Fibroblast of pulmonary artery (primary cell): ENCODE data around the gene SBF2.

Experiments used
- DNase-seq: peaks from one replicate; pipeline ENCODE4 v3.0.0-alpha.2; 2010; ENCODE audit warnings: low read depth
- H3K4me3 ChIP-seq: replicated peaks from 2 replicates; pipeline ENCODE4 v1.5.1; 2011; ENCODE audit warnings: low read depth, mild to moderate bottlenecking, control low read depth, low read length, moderate library complexity
- CTCF ChIP-seq: IDR thresholded peaks from 2 replicates; pipeline ENCODE4 v1.5.1; 2011; ENCODE audit warnings: mild to moderate bottlenecking, control low read depth, low read length, inconsistent platforms; ENCODE audit errors: missing control alignments

Gene SBF2

DNA sequence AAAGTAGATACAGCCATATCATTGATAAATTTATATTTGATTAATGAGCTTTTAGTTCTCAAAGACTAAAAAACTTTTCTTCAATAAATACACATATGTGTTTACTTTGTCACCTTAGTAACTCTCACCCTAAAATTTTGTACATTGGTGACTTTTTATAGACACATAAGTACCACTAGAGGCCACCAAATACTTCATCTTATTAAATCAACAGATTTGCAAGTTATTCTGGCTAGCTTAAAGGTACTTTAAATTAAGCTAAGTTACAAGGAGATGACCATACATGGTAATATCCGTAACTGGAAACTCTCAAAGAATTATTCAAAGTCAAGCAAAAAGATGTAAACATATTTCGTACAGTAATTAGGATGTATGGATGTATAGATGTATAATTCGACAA, 112.2 kb downstream of the SBF2 start:
- peak; percentile 35 for TF ChIP-seq CTCF
- peak; percentile 75 for DNase-seq
- H3K4me3 ChIP-seq, result no peak overlapping the region

DNA sequence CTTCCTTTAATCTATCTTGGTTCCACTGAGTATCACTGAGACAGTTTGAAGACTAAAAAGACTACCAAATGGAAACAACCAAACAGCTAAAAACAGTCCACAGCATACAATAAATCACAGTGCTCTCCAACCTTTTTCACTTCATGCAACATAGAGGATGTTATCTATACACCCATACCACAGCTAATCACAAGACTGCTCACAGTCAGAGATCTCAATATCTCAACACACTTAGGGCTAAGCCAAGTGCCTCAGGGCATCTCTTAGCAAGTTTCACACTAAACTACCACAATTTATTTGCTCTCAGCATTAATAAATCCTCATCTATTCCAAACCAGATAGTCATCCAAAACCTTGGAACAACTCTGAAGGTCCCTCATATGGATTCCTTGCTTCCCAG, 129.4 kb downstream of the SBF2 start:
- TF ChIP-seq CTCF, result no peak
- no peak for DNase-seq
- H3K4me3 ChIP-seq, result no peak overlapping the region

- TF ChIP-seq CTCF, result no peak
- DNase-seq, result no peak
- no peak overlapping the region for H3K4me3 ChIP-seq
These were observed 131.8 kb downstream of the SBF2 start for GRCh38 chr11:10162222-10162621.

DNA sequence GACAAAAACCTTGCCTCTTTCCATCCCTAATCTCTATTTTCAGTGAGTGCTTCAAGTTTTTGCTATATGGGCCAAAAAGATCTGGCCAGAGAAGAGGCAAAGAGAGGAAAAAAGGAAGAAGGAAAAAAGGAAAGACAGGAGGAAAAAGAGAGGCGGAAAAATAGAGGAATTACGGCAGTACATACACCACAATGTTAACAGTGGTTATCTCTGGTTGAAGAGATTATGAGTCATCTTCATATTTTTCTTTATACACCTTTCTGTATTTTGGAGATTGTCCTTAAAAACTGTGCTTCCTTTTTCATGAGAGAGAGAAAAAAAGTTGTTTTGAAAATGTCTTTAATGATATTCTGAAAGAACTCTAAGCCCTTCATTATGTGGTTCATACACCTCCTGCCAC, 133.7 kb downstream of the SBF2 start:
- H3K4me3 ChIP-seq, result no peak overlapping the region
- no peak for DNase-seq
- TF ChIP-seq CTCF, result no peak

GRCh38 chr11:10158461-10158860, 135.6 kb downstream of the SBF2 start:
- DNase-seq, result no peak
- no peak for TF ChIP-seq CTCF
- no peak overlapping the region for H3K4me3 ChIP-seq

DNA sequence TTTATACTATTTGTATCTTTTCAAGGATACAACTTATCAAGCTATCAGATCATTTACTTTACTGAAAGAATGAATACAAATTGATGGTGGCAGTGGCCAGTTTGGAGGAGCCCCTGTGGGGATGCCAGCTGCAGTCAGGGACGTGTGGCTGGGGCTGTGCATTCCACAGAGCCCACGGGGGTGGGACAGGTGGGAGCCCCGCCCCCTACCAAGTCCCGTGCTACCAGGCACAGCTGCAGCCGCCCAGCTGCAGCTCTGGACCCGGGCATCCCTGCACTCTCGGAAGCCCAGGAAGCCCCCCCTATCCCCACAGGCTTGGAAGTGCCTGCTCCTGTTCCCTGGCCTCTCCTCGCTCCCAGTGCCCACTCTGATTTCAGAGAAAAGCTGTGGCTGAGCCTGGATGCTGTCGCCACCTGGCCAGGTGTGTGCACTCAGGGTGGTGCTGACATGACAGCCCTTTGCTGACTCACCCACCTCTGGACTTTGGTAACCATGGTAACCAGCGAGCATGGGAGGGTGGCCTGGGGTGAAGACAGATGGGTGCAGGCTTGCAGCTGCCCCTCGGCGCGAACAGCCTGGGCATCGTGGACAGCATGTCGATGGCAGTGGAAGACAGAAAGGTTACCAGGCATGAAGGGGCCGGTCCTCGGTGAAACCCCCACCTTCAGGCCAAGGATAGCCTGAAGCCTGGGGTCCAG, 138.1 kb downstream of the SBF2 start:
- DNase-seq, result peak; percentile 4
- TF ChIP-seq CTCF, result no peak

GRCh38 chr11:10150800-10151199, 143.2 kb downstream of the SBF2 start:
- no peak for DNase-seq
- no peak for TF ChIP-seq CTCF

More for the DNA sequence above, 138.1 kb downstream of the SBF2 start:
- H3K4me3 ChIP-seq, result no peak overlapping the region

More at GRCh38 chr11:10150800-10151199, 143.2 kb downstream of the SBF2 start:
- no peak overlapping the region for H3K4me3 ChIP-seq
